LNCaP clone FGC (cell line): ENCODE measurements around the gene ACOT11.
A peak's percentile ranks its signal among the peaks of the same experiment; 100 is the strongest.
"Not testable (repeated sequence)": the region's sequence is repeated elsewhere in the genome, so short reads cannot be mapped to it uniquely, and the experiment has no call there.

Source experiments
- DNase-seq: peaks from one replicate; pipeline ENCODE4 v3.0.0-alpha.2; 2011; ENCODE audit warnings: low read depth
- H3K4me3 ChIP-seq: 2 replicates; pipeline ENCODE4 v1.5.1; 2011; ENCODE audit warnings: mild to moderate bottlenecking, low read depth, low read length, control low read depth
- TF ChIP-seq, protein P1 (sequence below): IDR thresholded peaks from 2 replicates; pipeline ENCODE4 v1.5.1; 2012; ENCODE audit warnings: mild to moderate bottlenecking; ENCODE audit not compliant: control insufficient read depth, insufficient read depth; ENCODE audit errors: extremely low read depth

The ACOT11 gene

DNA sequence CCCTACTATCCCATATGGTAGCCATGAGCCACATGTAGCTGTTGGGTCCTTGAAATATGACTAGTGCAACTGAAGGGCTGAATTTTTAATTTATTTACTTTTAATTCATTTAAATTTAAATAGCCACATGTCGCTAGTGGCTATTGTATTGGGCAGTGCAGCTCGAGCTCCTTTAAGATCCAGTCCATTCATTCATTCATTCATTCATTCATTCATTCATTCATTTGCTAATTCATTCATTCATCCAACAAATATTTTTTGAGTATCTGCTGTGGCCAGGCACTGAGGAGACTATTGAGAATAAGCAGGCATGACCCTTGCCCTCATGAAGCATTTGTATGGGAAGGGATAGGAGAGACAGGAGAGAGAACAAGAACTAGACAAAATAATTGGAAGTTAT is 29.5 kb upstream of the ACOT11 start:
- TF ChIP-seq, protein P1, sequence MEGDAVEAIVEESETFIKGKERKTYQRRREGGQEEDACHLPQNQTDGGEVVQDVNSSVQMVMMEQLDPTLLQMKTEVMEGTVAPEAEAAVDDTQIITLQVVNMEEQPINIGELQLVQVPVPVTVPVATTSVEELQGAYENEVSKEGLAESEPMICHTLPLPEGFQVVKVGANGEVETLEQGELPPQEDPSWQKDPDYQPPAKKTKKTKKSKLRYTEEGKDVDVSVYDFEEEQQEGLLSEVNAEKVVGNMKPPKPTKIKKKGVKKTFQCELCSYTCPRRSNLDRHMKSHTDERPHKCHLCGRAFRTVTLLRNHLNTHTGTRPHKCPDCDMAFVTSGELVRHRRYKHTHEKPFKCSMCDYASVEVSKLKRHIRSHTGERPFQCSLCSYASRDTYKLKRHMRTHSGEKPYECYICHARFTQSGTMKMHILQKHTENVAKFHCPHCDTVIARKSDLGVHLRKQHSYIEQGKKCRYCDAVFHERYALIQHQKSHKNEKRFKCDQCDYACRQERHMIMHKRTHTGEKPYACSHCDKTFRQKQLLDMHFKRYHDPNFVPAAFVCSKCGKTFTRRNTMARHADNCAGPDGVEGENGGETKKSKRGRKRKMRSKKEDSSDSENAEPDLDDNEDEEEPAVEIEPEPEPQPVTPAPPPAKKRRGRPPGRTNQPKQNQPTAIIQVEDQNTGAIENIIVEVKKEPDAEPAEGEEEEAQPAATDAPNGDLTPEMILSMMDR = no peak
- H3K4me3 ChIP-seq = no peak overlapping the region
- no peak for DNase-seq

DNA sequence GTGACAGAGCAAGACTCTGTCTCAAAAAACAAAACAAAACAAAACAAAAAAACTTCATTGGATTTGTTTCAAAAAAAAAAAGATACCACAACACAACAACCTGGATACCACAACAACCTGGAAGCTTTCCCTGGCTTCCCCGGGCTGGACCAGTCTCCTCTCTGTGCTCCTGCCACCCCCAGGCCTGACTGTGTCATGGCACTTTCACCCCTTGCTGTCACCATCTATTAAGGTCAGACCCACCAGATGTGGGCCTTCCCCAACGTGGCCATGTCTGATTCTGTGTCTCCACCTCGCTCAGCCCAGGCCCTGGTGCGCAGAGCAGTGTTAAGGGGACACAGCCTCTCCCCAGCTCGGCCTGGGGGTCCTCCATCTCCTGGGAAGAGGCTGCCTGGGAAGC is 28.3 kb upstream of the ACOT11 start:
- DNase-seq = no peak
- no peak overlapping the region for H3K4me3 ChIP-seq
- TF ChIP-seq, protein P1 = peak; percentile 30; the same call in 1 of the 2 replicates

DNA sequence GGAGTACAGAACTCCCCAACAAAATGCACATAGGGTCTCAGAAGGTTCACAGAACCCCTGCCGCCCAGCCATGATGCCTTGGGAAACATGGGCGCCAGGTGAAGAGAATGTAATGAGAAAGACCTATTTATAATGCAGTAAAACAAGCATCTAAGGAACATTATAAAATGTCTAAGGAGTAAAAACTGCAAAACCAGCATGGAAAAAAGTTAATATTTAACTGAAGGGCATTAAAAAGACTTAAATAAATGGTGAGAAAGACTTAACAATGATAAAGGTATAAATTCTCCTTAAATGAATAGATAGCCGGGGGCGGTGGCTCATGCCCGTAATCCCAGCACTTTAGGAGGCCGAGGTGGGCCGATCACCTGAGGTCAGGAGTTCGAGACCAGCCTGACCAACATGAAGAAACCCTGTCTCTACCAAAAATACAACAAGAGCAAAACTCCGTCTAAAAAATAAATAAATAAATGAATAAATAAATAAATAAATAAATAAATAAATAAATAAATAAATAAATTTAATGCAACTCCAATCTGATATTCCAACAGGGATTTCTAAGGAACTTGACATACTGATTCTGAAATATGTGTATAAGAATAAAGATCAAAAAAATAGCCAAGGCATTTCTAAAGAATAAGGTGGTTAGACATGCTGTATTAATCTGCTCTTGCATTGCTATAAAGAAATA is 27.3 kb upstream of the ACOT11 start:
- TF ChIP-seq, protein P1 = no peak
- no peak for DNase-seq
- no peak overlapping the region for H3K4me3 ChIP-seq

DNA sequence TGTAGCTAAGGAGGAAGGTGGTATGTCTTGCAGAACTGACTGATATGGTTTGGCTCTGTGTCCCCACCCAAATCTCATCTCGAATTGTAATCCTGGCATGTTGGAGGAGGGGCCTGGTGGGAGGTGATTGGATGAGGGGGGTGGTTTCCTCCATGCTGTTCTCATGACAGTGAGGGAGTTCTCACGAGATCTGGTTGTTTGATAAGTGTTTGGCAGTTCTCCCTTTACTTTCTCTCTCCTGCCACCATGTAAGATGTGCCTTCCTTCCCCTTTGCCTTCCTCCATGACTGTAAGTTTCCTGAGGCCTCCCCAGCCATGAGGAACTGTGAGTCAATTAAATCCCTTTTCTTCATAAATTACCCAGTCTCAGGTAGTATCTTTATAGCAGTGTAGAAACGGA is 21.5 kb upstream of the ACOT11 start:
- DNase-seq, H3K4me3 ChIP-seq: not testable (repeated sequence)

DNA sequence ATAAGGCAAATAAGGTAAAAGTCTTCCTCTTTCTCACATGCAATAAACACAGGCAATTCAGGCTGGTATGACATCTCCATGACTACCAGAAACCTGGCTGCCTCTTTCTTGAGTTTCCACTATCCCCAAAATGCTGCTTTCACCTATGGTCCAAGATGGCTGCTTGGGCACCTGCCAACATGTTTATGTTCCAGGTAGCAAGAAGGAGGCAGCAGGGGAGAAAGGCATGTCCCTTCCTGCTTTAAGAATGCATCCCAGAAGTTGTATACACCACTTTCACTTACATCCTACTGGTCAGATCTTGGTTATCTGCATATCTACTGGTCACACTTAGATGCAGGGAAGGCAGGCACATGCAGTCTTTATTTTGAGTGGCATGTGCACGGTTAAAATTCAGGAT is 19.4 kb upstream of the ACOT11 start:
- H3K4me3 ChIP-seq = no peak overlapping the region
- DNase-seq = no peak
- TF ChIP-seq, protein P1 = no peak

DNA sequence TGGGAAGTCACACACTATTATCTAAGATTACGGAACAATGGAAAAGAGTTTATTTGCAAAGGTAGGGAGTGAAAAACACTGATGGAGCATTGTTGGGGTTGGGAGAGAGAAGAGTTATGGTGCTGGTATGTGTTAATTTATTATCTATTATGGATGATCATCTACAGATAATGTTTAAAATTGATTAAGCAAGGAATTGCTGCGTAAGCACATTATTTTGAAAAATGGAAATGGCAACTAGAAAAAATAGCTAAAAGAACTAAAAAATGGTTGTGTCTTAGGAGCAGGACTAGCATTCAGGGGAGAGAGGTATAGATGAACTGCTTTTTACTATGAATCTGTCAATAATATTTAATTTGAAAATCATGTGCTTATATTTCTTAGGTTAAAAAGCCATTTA is 16.0 kb upstream of the ACOT11 start:
- no peak overlapping the region for H3K4me3 ChIP-seq
- DNase-seq = no peak
- TF ChIP-seq, protein P1 = no peak

DNA sequence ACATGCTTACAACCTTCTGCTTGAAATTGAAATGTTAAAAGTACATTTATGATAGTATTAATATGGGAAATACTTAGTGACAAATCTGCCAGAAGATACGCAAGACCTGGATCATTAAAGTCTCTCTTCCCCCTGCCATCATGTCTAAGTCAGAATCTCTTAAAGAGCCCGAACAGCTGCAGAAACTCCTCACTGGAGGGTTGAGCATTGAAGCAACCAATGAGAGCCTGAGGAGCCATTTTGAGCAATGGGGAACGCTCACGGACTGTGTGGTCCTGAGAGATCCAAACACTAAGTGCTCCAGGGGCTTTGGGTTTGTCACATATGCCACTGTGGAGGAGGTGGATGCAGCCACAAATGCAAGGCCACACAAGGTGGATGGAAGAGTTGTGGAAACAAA is 11.4 kb upstream of the ACOT11 start:
- DNase-seq, H3K4me3 ChIP-seq: not testable (repeated sequence)

DNA sequence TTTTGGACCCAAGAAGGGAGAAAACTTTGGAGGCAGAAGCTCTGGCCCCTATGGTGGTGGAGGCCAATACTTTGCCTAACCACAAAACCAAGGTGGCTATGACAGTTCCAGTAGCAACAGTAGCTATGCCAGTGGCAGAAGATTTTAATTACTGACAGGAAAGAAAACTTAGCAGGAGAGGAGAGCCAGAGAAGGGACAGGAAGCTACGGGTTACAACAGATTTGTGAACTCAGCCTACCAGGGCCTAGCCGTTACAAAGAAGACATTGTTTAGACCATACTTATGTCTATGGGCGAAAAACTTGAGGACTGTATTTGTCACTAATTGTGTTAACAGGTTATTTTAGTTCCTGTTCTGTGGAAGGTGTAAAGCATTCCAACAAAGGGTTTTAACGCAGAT is 10.4 kb upstream of the ACOT11 start:
- TF ChIP-seq, protein P1 = no peak
- H3K4me3 ChIP-seq = no peak overlapping the region
- no peak for DNase-seq
